Measurements from ENCODE around the gene ARGLU1. TPM values are rescaled to one million over a fixed set of nuclear protein-coding genes. Genes with fewer than 3 reads are reported as not detected.
A peak's percentile ranks its signal among the peaks of the same experiment; 100 is the strongest.

ARGLU1 gene
- total RNA-seq, 8 experiments from 2014 or later = 83.9 to 145 (median 117) TPM

DNA sequence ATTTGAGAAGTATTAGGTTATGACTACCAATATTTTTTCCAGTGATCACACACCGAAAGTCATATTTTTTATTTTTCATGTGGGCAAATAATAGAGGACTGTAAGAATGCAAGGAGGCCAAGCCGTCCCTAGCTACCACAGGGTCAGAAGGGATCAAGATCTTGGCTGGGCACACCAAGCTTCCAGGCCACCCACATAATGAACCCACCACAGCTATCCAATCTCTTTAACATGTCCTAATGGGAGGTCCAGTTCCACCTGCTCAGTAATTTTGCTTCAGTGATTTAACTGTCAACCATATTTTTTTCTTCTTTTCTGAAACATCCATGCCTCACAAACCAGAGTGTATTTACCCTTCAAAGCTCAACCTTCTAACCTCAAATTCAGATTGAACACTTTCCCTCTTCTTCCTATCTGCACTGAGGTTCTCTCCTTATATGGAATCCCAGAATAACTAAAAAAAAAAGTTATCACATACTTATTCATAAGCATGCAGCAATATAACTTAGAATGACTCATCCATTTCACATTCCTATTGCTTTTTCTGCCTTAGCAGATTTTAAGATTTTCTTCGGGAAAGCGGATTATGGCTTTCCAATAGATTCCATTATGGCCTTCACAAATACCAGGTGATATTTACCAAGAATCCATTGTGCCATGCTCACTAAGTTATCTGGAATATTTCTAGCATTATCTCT is 12.2 kb downstream of the ARGLU1 start:
- H3K4me1 ChIP-seq (replicated peaks in 1 of 2) = peaks cover 0 to 3% of the 10 kb centered on the region in 2 donors
- in situ Hi-C loops (cut with MboI; ENCODE audit: low pct_unique_long_range_greater_than_20kb in 2 of 9, low sequenced_read_pairs in 9 of 9, unreplicated experiment in 9 of 9) = no loop called here
- peak in 1 of 8 experiments; percentile 28 for ATAC-seq (replicated peaks in 6 of 8)
- H3K4me3 ChIP-seq = no peak overlapping the region
- 91 to 100% (median 100%) methylated on average over 1 to 4 of the region's 4 CpGs for WGBS, 10 experiments
- H3K27ac ChIP-seq = no peak overlapping the region

DNA sequence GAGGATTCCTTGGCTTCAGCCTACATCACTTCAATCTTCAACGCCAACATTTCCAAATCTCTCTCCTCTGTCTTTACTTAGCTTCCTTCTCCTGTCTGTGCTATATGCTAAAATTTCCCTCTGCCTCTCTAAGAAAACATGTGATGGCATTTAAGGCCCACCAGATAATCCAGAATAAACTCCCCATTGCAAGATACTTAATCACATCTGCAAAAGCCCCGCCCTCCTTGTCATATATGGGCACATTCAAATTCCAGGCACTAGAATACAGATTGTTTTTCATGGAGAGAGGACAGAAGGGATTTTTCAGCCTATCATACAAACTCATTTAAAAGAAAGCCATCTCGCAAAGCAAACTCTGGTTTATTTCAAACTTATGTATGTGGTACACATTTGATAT is 16.2 kb downstream of the ARGLU1 start:
- H3K4me1 ChIP-seq (replicated peaks in 1 of 2) = no peaks in the 10 kb centered on the region
- ATAC-seq (replicated peaks in 6 of 8) = peak in 2 of 8 experiments; percentile 9 to 26
- in situ Hi-C loops (cut with MboI; ENCODE audit: low pct_unique_long_range_greater_than_20kb in 2 of 9, low sequenced_read_pairs in 9 of 9, unreplicated experiment in 9 of 9) = no loop called here
- WGBS, 10 experiments = 51 to 100% (median 96%) methylated on average over 2 to 3 of the region's 3 CpGs; no CpG with 5 or more reads in 1 of the 10 experiments
- no peak overlapping the region for H3K27ac ChIP-seq
- no peak overlapping the region for H3K4me3 ChIP-seq

GRCh38 chr13:106551350-106551749 is 16.6 kb downstream of the ARGLU1 start:
- no peak overlapping the region for H3K27ac ChIP-seq
- in situ Hi-C loops (cut with MboI; ENCODE audit: low pct_unique_long_range_greater_than_20kb in 2 of 9, low sequenced_read_pairs in 9 of 9, unreplicated experiment in 9 of 9) = no loop called here

DNA sequence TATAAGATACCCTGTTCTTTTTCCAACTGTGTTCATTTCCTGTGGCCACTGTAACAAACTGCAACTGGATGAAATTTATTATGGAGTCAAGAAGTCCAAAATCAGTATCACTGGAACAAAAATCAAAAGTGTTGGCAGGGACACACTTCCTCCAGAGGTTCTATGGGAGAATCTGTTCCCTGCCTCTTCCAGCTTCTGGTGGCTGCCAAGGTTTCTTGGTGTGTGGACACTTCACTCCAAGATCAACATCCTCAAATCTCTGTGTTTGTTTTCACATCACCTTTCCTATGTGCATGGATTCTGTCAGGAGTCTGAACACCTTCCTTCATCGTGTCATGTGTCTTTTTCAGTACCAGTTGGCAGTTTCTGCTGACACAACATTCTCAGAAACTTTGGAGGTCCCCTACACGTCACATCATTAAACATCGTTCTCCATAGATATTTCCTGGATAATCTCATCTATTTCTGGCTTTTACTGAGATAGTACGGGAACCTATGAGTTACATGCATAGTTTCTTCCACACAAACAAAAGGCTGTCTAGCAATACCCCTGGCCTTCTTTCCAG is 17.3 kb downstream of the ARGLU1 start:
- in situ Hi-C loops (cut with MboI; ENCODE audit: low pct_unique_long_range_greater_than_20kb in 2 of 9, low sequenced_read_pairs in 9 of 9, unreplicated experiment in 9 of 9) = no loop called here
- no peak for ATAC-seq (replicated peaks in 6 of 8)

More at GRCh38 chr13:106551350-106551749, 16.6 kb downstream of the ARGLU1 start:
- 100% methylated on average over 1 of the region's 1 CpG; no CpG with 5 or more reads in 4 of the 10 experiments for WGBS, 10 experiments
- ATAC-seq (replicated peaks in 6 of 8) = no peak
- Histone ChIP-seq H3K4me3 (no peak overlapping the region), H3K4me1 (replicated peaks in 1 of 2) (no peaks in the 10 kb centered on the region)

GRCh38 chr13:106548064-106548696 is 19.8 kb downstream of the ARGLU1 start:
- in situ Hi-C loops (cut with MboI; ENCODE audit: low pct_unique_long_range_greater_than_20kb in 2 of 9, low sequenced_read_pairs in 9 of 9, unreplicated experiment in 9 of 9) = loop anchor here in 2 of 9 experiments (25.0 kb wide), 2 partner anchors 461 to 1986 kb away; no protein-coding TSS in a partner anchor
- H3K27ac ChIP-seq = no peak overlapping the region

More for the DNA sequence above, 17.3 kb downstream of the ARGLU1 start:
- 88 to 100% (median 100%) methylated on average over 1 to 4 of the region's 4 CpGs for WGBS, 10 experiments
- H3K4me3 ChIP-seq = no peak overlapping the region
- no peak overlapping the region for H3K27ac ChIP-seq
- H3K4me1 ChIP-seq (replicated peaks in 1 of 2) = no peaks in the 10 kb centered on the region

GRCh38 chr13:106541826-106542225 is 26.1 kb downstream of the ARGLU1 start:
- H3K4me3 ChIP-seq = no peak overlapping the region
- H3K4me1 ChIP-seq (replicated peaks in 1 of 2) = no peaks in the 10 kb centered on the region
- in situ Hi-C loops (cut with MboI; ENCODE audit: low pct_unique_long_range_greater_than_20kb in 2 of 9, low sequenced_read_pairs in 9 of 9, unreplicated experiment in 9 of 9) = loop anchor here in 2 of 9 experiments (25.0 kb wide), 2 partner anchors 455 to 1980 kb away; no protein-coding TSS in a partner anchor
- H3K27ac ChIP-seq = no peak overlapping the region
- ATAC-seq (replicated peaks in 6 of 8) = no peak
- WGBS, 10 experiments = 31 to 100% (median 100%) methylated on average over 1 of the region's 1 CpG; no CpG with 5 or more reads in 1 of the 10 experiments

More at GRCh38 chr13:106548064-106548696, 19.8 kb downstream of the ARGLU1 start:
- H3K4me3 ChIP-seq = no peak overlapping the region
- WGBS, 10 experiments = 30 to 100% (median 88%) methylated on average over 1 to 3 of the region's 3 CpGs
- no peaks in the 10 kb centered on the region for H3K4me1 ChIP-seq (replicated peaks in 1 of 2)
- peak in 5 of 8 experiments; percentile 23 to 99 (median 97) for ATAC-seq (replicated peaks in 6 of 8)

DNA sequence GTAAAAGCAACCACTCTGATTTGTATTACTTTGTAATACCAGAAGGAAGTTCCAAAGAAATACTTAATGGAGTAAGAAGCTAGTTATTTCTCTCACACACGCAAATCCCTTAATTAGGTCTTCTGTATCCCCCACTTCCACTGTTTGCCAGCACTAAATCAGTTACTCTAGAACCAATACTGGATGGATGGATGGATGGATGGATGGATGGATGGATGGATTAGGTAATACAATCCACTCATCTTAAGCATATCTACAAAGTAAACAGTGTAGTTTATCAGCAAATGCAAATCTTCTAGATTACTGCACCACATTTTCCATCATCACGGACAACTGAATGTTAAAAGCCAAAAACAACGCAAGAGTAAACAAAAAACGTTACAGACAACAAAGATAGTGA is 27.3 kb downstream of the ARGLU1 start:
- H3K4me1 ChIP-seq (replicated peaks in 1 of 2) = no peaks in the 10 kb centered on the region
- H3K4me3 ChIP-seq = no peak overlapping the region
- no peak for ATAC-seq (replicated peaks in 6 of 8)
- no peak overlapping the region for H3K27ac ChIP-seq
- whole genome bisulfite sequencing, 10 experiments = 51 to 100% (median 97%) methylated on average over 1 to 4 of the region's 4 CpGs
- in situ Hi-C loops (cut with MboI; ENCODE audit: low pct_unique_long_range_greater_than_20kb in 2 of 9, low sequenced_read_pairs in 9 of 9, unreplicated experiment in 9 of 9) = loop anchor here in 2 of 9 experiments (25.0 kb wide), 2 partner anchors 453 to 1978 kb away; no protein-coding TSS in a partner anchor

DNA sequence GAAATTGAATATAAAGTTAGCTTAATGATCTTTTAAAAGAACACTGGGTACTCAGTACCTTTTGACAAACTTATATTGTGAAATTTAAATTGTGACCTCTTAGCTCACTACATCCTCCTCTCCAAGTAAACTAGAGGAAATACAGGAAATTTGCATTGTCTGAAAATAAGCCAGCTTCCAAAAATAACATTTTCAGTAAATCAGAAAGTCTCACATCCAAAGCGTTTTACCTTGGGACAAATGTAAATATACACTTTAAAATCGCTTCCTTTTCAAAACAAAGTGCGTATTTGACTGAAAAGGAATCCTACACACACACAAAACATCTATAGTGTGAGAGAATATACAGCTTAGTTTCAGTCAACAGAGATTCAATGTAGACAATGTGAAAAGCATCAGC is 30.4 kb downstream of the ARGLU1 start:
- WGBS, 10 experiments = 69 to 100% (median 77%) methylated on average over 2 to 3 of the region's 3 CpGs; no CpG with 5 or more reads in 3 of the 10 experiments
- ATAC-seq (replicated peaks in 6 of 8) = no peak
- Histone ChIP-seq H3K4me3 (no peak overlapping the region), H3K27ac (no peak overlapping the region), H3K4me1 (replicated peaks in 1 of 2) (no peaks in the 10 kb centered on the region)
- in situ Hi-C loops (cut with MboI; ENCODE audit: low pct_unique_long_range_greater_than_20kb in 2 of 9, low sequenced_read_pairs in 9 of 9, unreplicated experiment in 9 of 9) = loop anchor here in 2 of 9 experiments (25.0 kb wide), 2 partner anchors 450 to 1975 kb away; no protein-coding TSS in a partner anchor

GRCh38 chr13:106536244-106537034 is 31.5 kb downstream of the ARGLU1 start:
- H3K4me1 ChIP-seq (replicated peaks in 1 of 2) = no peaks in the 10 kb centered on the region
- H3K27ac ChIP-seq = peak overlapping the region; percentile 9 to 11
- WGBS, 10 experiments = 8 to 55% (median 18%) methylated on average over 6 to 28 of the region's 50 CpGs
- in situ Hi-C loops (cut with MboI; ENCODE audit: low pct_unique_long_range_greater_than_20kb in 2 of 9, low sequenced_read_pairs in 9 of 9, unreplicated experiment in 9 of 9) = loop anchor here in 2 of 9 experiments (25.0 kb wide), 2 partner anchors 449 to 1974 kb away; no protein-coding TSS in a partner anchor
- peak overlapping the region; percentile 76 to 95 (median 87) for H3K4me3 ChIP-seq
- peak; percentile 19 to 49 (median 29) for ATAC-seq (replicated peaks in 6 of 8)

- Histone ChIP-seq H3K4me1 (replicated peaks in 1 of 2) (peaks cover 3 to 4% of the 10 kb centered on the region in 2 donors), H3K27ac (peak within 1 kb of the TSS; percentile 11 to 71), H3K4me3 (peak within 1 kb of the TSS; percentile 76 to 95 (median 87))
- ATAC-seq (replicated peaks in 6 of 8) = peak; percentile 74 to 87 (median 84)
- in situ Hi-C loops (cut with MboI; ENCODE audit: low pct_unique_long_range_greater_than_20kb in 2 of 9, low sequenced_read_pairs in 9 of 9, unreplicated experiment in 9 of 9) = loop anchor here in 2 of 9 experiments (25.0 kb wide), 2 partner anchors 448 to 1973 kb away; no protein-coding TSS in a partner anchor
- 0 to 3% methylated on average over 4 to 12 of the region's 102 CpGs; no CpG with 5 or more reads in 8 of the 10 experiments for WGBS, 10 experiments
Observed at GRCh38 chr13:106535552-106536243, 32.2 kb downstream of the ARGLU1 start, which contains the start of gene EFNB2. EFNB2 (minus strand) TSS chr13:106535662; CDS start chr13:106534964, 698 bp downstream.

GRCh38 chr13:106534639-106535551 is 33.0 kb downstream of the ARGLU1 start:
- 0% methylated on average over 1 of the region's 121 CpGs; no CpG with 5 or more reads in 9 of the 10 experiments for WGBS, 10 experiments
- Histone ChIP-seq H3K27ac (peak overlapping the region in 1 of 2 donors; percentile 71), H3K4me1 (replicated peaks in 1 of 2) (peaks cover 11 to 12% of the 10 kb centered on the region in 2 donors), H3K4me3 (peak overlapping the region; percentile 76 to 95 (median 87))
- in situ Hi-C loops (cut with MboI; ENCODE audit: low pct_unique_long_range_greater_than_20kb in 2 of 9, low sequenced_read_pairs in 9 of 9, unreplicated experiment in 9 of 9) = loop anchor here in 2 of 9 experiments (25.0 kb wide), 2 partner anchors 448 to 1973 kb away; no protein-coding TSS in a partner anchor
- peak in 5 of 8 experiments; percentile 14 to 35 (median 28) for ATAC-seq (replicated peaks in 6 of 8)
